H1 (cell line): ENCODE measurements around the gene RRP9. TPM values are rescaled to one million over a fixed set of nuclear protein-coding genes. Genes with fewer than 3 reads are reported as not detected.

Experiments used
- EP300 ChIP-seq, 2 experiments: IDR thresholded peaks; 1 replicate in 1 of 2; 2 replicates in 1 of 2; pipeline ENCODE4 v1.6.1; 2011 to 2012; ENCODE audit warnings: low read depth in 2 of 2, low read length in 2 of 2, mild to moderate bottlenecking in 2 of 2, borderline replicate concordance in 1 of 2, inconsistent platforms in 1 of 2, moderate library complexity in 1 of 2
- SUZ12 ChIP-seq: fragments of 200-600 bp; sonication (generic); IDR thresholded peaks from 2 replicates; pipeline ENCODE4 v1.6.1; 2012; ENCODE audit warnings: mild to moderate bottlenecking, inconsistent platforms, low read length, moderate library complexity, mixed read lengths
- polyA plus RNA-seq, 7 experiments: library from polyadenylated mRNA; depleted of rRNA in 3 of 7; stranded (reverse) in 5 of 7; unstranded in 2 of 7; fragments of >200 nt in 5 of 7; fragments of 200-250 nt in 2 of 7; gene quantifications; 1 replicate in 5 of 7; 2 replicates in 1 of 7; 4 replicates in 1 of 7; pipeline versions ENCODE4 v1.2.1 to v1.2.3, GENCODE V29; 2011 to 2013; ENCODE audit warnings: missing spikeins in 2 of 7, mixed read lengths in 2 of 7
- total RNA-seq: library from RNA; stranded (reverse); fragmentation: NEBNext Ultra II Directional; extraction: Animal tissue kit (Norgen Biotek cat#: 25700); gene quantifications from 2 replicates; pipeline ENCODE4 v1.2.1, GENCODE V29; 2021

RRP9 gene
- total and polyA plus RNA-seq, 2 of the 8 experiments (the other 6 are each of a cell fraction or from before 2014, with no cell fraction given) = 55.6 to 68.9 TPM

- TF ChIP-seq EP300 (IDR thresholded peaks at IDR 0.05; ENCODE audit: borderline replicate concordance in 1 of 2, low read depth in 2 of 2, low read length in 2 of 2) = no peak
- TF ChIP-seq SUZ12 = no peak
- TF ChIP-seq, all 59 proteins: peak for 0
Observed at GRCh38 chr3:51891242-51892039, 50.3 kb downstream of the RRP9 start (continued).
